ENCODE data around the gene DPYSL3. TPM values are rescaled to one million over a fixed set of nuclear protein-coding genes. Genes with fewer than 3 reads are reported as not detected.

DPYSL3 gene
- total RNA-seq, 1 donor from 2014 or later, result 102 TPM

- Mint-ChIP-seq H3K36me3 (ENCODE audit: low read depth) (no peaks in the 10 kb centered on the region), H3K27me3 (ENCODE audit: low read depth) (no peaks in the 10 kb centered on the region), H3K4me3 (no peak overlapping the region), H3K27ac (ENCODE audit: unreplicated experiment) (no peak overlapping the region), H3K9me3 (peaks cover 11% of the 10 kb centered on the region), H3K4me1 (peaks cover 16% of the 10 kb centered on the region)
- TF ChIP-seq CTCF (conservative IDR thresholded peaks at IDR 0.05), result no peak
- DNase-seq (ENCODE audit: low read depth, low spot score), result no peak
Observed at GRCh38 chr5:147552897-147553296, 43.0 kb upstream of the DPYSL3 start.

DNA sequence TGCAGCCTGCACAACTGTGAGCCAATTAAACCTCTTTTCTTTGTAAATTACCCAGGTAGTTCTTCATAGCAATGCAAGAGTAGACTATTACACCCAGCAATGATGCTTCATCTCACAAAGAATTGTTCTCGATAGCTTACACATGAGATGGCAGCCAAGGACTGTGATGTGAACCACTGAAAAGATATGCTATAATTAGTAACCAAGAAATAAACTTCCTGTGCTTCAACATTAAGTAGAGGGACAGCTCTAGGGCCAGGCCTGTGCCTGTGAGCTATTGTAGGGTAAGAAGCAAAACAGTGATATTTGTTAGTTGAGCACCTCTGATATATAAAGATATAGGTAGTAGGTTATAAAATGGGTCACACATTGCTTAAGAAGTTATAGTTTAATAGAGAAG, 41.8 kb upstream of the DPYSL3 start:
- DNase-seq (ENCODE audit: low read depth, low spot score), result no peak
- Mint-ChIP-seq H3K27ac (ENCODE audit: unreplicated experiment) (no peak overlapping the region), H3K4me1 (peaks cover 16% of the 10 kb centered on the region), H3K36me3 (ENCODE audit: low read depth) (no peaks in the 10 kb centered on the region), H3K27me3 (ENCODE audit: low read depth) (no peaks in the 10 kb centered on the region), H3K9me3 (peaks cover 11% of the 10 kb centered on the region), H3K4me3 (no peak overlapping the region)
- TF ChIP-seq CTCF (conservative IDR thresholded peaks at IDR 0.05), result no peak

DNA sequence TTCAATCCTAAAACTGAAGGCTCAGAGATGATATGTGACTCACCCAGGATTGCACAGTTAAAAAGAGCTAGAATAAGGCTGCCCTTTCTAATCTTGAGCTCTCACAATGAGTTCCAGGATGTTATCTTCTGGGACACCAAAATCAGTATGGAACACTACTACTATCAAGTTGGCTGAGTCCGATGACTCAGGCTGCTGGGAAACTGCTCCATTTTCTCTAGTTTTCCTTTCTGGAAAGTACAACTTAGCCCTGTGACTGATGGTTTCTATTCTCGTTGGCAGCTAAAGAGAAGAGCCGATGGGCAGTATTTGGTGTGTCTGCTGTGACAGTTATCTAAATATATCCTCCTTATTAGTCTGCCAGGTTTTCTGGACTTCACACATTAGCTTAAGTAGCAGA, 37.9 kb upstream of the DPYSL3 start:
- H3K9me3 Mint-ChIP-seq, result peaks cover 11% of the 10 kb centered on the region
- DNase-seq (ENCODE audit: low read depth, low spot score), result no peak
- TF ChIP-seq CTCF (conservative IDR thresholded peaks at IDR 0.05), result no peak
- H3K4me3 Mint-ChIP-seq, result no peak overlapping the region
- H3K4me1 Mint-ChIP-seq, result no peaks in the 10 kb centered on the region
- no peaks in the 10 kb centered on the region for H3K36me3 Mint-ChIP-seq (ENCODE audit: low read depth)
- H3K27me3 Mint-ChIP-seq (ENCODE audit: low read depth), result no peaks in the 10 kb centered on the region
- no peak overlapping the region for H3K27ac Mint-ChIP-seq (ENCODE audit: unreplicated experiment)

DNA sequence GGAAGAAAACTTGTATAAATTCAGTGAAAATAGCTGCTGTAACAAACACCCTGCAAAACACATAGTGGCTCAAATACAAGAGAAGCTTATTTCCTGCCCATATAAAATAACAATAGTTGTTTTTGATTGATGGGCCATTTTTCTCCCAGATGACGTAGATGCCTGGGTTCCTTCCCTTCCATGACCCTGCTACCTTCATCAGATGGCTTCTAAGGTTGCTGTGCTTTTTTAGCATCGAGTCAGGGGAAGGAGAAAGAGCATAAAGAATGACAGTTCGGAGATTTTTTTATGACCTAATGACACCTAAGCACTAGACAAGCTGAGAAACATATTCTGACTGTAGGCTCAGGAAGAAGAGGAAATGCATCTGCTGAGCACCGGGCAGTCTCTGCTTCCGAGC, 34.7 kb upstream of the DPYSL3 start:
- Mint-ChIP-seq H3K4me3 (no peak overlapping the region), H3K27ac (ENCODE audit: unreplicated experiment) (no peak overlapping the region), H3K27me3 (ENCODE audit: low read depth) (no peaks in the 10 kb centered on the region), H3K4me1 (no peaks in the 10 kb centered on the region), H3K36me3 (ENCODE audit: low read depth) (no peaks in the 10 kb centered on the region), H3K9me3 (peaks cover 8% of the 10 kb centered on the region)
- TF ChIP-seq CTCF (conservative IDR thresholded peaks at IDR 0.05), result no peak
- DNase-seq (ENCODE audit: low read depth, low spot score), result no peak

DNA sequence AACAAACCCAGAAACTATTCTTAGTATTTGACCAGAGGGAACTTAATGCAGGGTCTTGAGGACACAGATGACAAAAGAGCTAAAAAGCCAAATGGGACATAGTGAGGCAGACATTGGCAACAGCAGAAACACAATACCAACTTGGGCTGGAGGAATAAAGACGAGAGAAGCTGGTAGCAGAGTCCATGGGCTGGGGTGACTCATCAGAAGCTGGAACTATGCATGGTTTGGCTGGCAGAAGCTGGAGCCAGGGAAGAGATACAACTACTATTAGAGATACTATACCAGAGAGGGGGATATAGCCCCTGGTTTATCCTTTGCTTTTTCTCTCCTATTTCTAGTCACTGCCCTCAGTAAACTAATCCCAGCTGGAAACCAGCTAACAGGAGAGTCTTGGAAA, 29.2 kb upstream of the DPYSL3 start:
- Mint-ChIP-seq H3K27ac (ENCODE audit: unreplicated experiment) (no peak overlapping the region), H3K36me3 (ENCODE audit: low read depth) (no peaks in the 10 kb centered on the region), H3K27me3 (ENCODE audit: low read depth) (no peaks in the 10 kb centered on the region), H3K4me3 (no peak overlapping the region), H3K4me1 (no peaks in the 10 kb centered on the region), H3K9me3 (no peaks in the 10 kb centered on the region)
- no peak for TF ChIP-seq CTCF (conservative IDR thresholded peaks at IDR 0.05)
- no peak for DNase-seq (ENCODE audit: low read depth, low spot score)

DNA sequence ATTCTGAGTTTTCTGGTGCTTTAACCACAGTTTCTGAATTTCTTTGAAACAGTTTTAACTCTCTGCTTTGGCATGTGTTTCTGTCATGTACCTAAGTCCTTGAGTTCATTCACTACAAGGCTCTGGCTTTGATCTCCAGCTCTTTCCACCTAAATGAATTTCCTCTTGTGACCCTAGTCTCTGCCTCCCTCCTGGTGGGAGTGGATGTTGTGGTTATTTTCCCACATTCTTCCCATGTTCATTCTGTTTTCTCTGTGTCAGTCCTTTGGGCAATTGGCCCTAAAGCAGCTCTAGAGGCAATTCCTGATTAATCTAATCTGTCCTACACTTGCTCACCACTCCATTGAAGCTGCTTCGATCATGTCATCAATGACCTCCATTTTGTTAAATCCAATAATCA, 28.4 kb upstream of the DPYSL3 start:
- TF ChIP-seq CTCF (conservative IDR thresholded peaks at IDR 0.05), result no peak
- H3K27ac Mint-ChIP-seq (ENCODE audit: unreplicated experiment), result no peak overlapping the region
- H3K36me3 Mint-ChIP-seq (ENCODE audit: low read depth), result no peaks in the 10 kb centered on the region
- no peak overlapping the region for H3K4me3 Mint-ChIP-seq
- DNase-seq (ENCODE audit: low read depth, low spot score), result no peak
- H3K9me3 Mint-ChIP-seq, result no peaks in the 10 kb centered on the region
- H3K4me1 Mint-ChIP-seq, result no peaks in the 10 kb centered on the region
- no peaks in the 10 kb centered on the region for H3K27me3 Mint-ChIP-seq (ENCODE audit: low read depth)

Data from neural crest cell (in vitro differentiated cells).